Karpas-422 (cell line): ENCODE measurements around the gene ALDH1B1. TPM values are rescaled to one million over a fixed set of nuclear protein-coding genes. Genes with fewer than 3 reads are reported as not detected.
"Not testable (repeated sequence)": the region's sequence is repeated elsewhere in the genome, so short reads cannot be mapped to it uniquely, and the experiment has no call there.

Experiments used
- DNase-seq: peaks from one replicate; pipeline ENCODE4 v3.0.0-alpha.2; 2015
- H2AFZ ChIP-seq: fragments of 200-600 bp; sonication (generic); 2 replicates; pipeline ENCODE4 v1.6.1; 2014; ENCODE audit warnings: antibody characterized with exemption, low read length, mixed read lengths
- H3K27ac ChIP-seq: fragments of 200-600 bp; sonication (generic); 2 replicates; pipeline ENCODE4 v1.5.1; 2014; ENCODE audit warnings: mild to moderate bottlenecking, low read length, moderate library complexity
- H3K27me3 ChIP-seq: fragments of 200-600 bp; sonication (generic); 2 replicates; pipeline ENCODE4 v1.6.1; 2014; ENCODE audit warnings: low read length, mixed read lengths
- H3K36me3 ChIP-seq: fragments of 200-600 bp; sonication (generic); 2 replicates; pipeline ENCODE4 v1.6.1; 2014; ENCODE audit warnings: low read length, mixed read lengths; ENCODE audit not compliant: insufficient read depth
- H3K4me1 ChIP-seq: fragments of 200-600 bp; sonication (generic); 2 replicates; pipeline ENCODE4 v1.6.1; 2014; ENCODE audit warnings: mild to moderate bottlenecking, low read length, mixed read lengths
- H3K4me2 ChIP-seq: fragments of 200-600 bp; sonication (generic); 2 replicates; pipeline ENCODE4 v1.6.1; 2014; ENCODE audit warnings: low read length, low read depth, mild to moderate bottlenecking; ENCODE audit not compliant: poor library complexity, severe bottlenecking
- H3K4me3 ChIP-seq: fragments of 200-600 bp; sonication (generic); 2 replicates; pipeline ENCODE4 v1.5.1; 2014; ENCODE audit warnings: mild to moderate bottlenecking, antibody characterized with exemption, low read length, mixed read lengths
- H3K79me2 ChIP-seq: fragments of 200-600 bp; sonication (generic); 2 replicates; pipeline ENCODE4 v1.6.1; 2014; ENCODE audit warnings: mild to moderate bottlenecking, low read length, mixed read lengths
- H3K9ac ChIP-seq: fragments of 200-600 bp; sonication (generic); 2 replicates; pipeline ENCODE4 v1.6.0; 2014; ENCODE audit warnings: low read length
- H3K9me2 ChIP-seq: fragments of 200-600 bp; sonication (generic), shearing (Covaris generic); replicated peaks from 2 replicates; pipeline ENCODE4 v1.6.0; 2014; ENCODE audit warnings: mild to moderate bottlenecking, low read length, moderate library complexity; ENCODE audit not compliant: insufficient read depth
- H3K9me3 ChIP-seq: fragments of 300-700, 200-600 bp; sonication (generic); 2 replicates; pipeline ENCODE4 v1.6.1; 2014; ENCODE audit warnings: low read length, mixed read lengths
- H4K20me1 ChIP-seq: fragments of 200-600 bp; sonication (generic); 2 replicates; pipeline ENCODE4 v1.6.1; 2014; ENCODE audit warnings: mild to moderate bottlenecking, antibody characterized with exemption, low read length, low read depth; ENCODE audit not compliant: insufficient read depth
- total RNA-seq: library from RNA; depleted of rRNA; stranded (reverse); fragments of >200 nt; shearing (Covaris generic); gene quantifications from 2 replicates; pipeline ENCODE4 v1.2.3, GENCODE V29; 2014; ENCODE audit warnings: low replicate concordance

Gene ALDH1B1
- total RNA-seq, 1 experiment from 2014 or later, result 10.3 TPM

DNA sequence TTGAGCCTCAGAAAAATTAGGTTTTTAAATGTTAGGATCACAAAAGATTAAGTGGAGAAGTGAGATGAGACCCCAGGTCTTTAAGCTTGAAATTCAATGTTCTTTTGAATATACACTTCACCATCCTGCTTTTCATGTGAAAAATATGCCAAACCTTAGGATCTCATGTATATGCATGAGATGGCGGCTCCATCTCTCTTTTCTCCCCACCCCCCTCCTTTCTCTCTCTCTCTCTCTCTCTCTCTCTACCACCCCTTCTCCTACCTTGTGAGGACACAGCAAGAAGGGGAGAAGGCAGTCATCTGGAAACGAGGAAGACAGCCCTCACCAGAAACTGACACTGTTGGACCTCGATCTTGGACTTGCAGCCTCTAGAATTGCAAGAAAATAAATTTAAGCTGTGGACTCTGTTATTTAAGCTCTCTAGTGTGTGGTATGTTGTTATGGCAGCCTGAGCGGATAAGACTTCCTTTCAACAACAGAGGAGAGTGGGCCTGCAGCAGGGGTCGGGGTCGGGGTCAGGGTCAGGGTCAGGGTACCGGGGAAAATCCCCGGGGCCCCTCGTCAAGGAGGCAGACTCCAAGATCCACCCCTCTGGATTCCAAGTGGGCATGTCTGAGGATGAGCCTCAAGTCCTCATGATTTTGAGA, 16.4 kb upstream of the ALDH1B1 start:
- H3K4me2 ChIP-seq, result no peak overlapping the region
- H3K9me3 ChIP-seq, result no peaks in the 10 kb centered on the region
- H2AFZ ChIP-seq, result no peak overlapping the region
- no peaks in the 10 kb centered on the region for H3K9me2 ChIP-seq
- H3K27ac ChIP-seq, result no peak overlapping the region
- no peak for DNase-seq
- H3K27me3 ChIP-seq, result no peaks in the 10 kb centered on the region
- H4K20me1 ChIP-seq, result no peaks in the 10 kb centered on the region
- H3K36me3 ChIP-seq, result no peaks in the 10 kb centered on the region
- H3K4me1 ChIP-seq, result peaks cover 7% of the 10 kb centered on the region
- no peaks in the 10 kb centered on the region for H3K79me2 ChIP-seq
- H3K4me3 ChIP-seq, result no peak overlapping the region
- no peak overlapping the region for H3K9ac ChIP-seq

DNA sequence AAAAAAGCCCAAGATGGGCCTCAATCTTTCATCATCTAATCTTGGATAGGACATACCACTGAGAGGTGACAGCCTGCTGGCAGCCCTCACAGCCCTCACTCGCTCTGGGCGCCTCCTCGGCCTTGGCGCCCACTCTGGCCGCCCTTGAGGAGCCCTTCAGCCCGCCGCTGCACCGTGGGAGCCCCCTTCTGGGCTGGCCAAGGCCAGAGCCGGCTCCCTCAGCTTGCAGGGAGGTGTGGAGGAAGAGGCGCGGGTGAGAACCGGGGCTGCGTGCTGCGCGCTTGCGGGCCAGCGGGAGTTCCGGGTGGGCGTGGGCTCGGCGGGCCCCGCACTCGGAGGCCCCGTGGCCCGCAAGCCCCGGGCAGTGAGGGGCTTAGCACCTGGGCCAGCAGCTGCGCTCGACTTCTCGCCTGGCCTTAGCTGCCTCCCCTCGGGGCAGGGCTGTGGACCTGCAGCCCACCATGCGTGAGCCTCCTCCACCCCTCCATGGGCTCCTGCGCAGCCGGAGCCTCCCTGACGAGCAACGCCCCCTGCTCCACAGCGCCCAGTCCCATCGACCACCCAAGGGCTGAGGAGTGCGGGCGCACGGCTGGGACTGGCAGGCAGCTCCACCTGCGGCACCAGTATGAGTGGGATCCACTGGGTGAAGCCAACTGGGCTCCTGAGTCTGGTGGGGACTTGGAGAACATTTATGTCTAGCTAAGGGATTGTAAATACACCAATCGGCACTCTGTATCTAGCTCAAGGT, 15.0 kb upstream of the ALDH1B1 start:
- H2AFZ ChIP-seq, H3K27ac ChIP-seq, H3K79me2 ChIP-seq, H3K36me3 ChIP-seq, H3K4me2 ChIP-seq, H3K9ac ChIP-seq, H3K9me2 ChIP-seq, H3K4me3 ChIP-seq, H4K20me1 ChIP-seq, H3K9me3 ChIP-seq, DNase-seq, H3K27me3 ChIP-seq, H3K4me1 ChIP-seq: not testable (repeated sequence)

DNA sequence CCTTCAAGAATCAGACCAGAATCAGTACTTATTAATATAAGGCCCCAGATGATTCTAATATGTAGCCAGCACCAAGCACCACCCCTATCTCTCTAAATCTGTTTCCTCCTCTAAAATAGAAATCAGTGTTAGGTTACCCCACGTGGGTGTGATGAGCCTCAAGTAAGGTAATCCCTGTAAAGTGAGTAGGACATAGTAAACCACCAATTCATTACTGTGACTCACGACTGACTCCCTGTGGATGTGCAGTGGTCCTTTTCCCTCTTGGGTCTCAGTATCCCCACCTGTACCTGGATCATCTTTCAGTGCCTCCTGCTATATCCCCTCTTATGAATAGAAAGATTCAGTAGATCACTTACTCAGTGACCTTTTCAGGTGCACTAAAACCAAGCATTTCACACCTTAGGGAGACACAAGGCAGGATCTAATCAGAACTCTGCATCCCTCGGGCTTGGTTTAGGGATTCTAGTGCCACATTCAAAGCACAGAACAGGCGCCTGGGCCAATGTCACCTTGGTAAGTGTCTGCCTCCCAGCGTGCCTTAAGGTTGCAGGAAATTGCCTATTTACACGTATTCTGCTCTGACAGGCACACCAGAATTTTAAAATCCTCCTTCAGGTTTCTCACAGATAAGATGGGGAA, 12.2 kb upstream of the ALDH1B1 start:
- Histone ChIP-seq H3K9ac (no peak overlapping the region), H3K36me3 (no peaks in the 10 kb centered on the region), H3K27ac (no peak overlapping the region), H3K79me2 (no peaks in the 10 kb centered on the region), H3K27me3 (no peaks in the 10 kb centered on the region), H3K9me2 (no peaks in the 10 kb centered on the region), H4K20me1 (no peaks in the 10 kb centered on the region), H3K4me3 (no peak overlapping the region), H3K4me1 (peaks cover 7% of the 10 kb centered on the region), H2AFZ (no peak overlapping the region), H3K4me2 (no peak overlapping the region), H3K9me3 (no peaks in the 10 kb centered on the region)
- DNase-seq, result peak; percentile 44

DNA sequence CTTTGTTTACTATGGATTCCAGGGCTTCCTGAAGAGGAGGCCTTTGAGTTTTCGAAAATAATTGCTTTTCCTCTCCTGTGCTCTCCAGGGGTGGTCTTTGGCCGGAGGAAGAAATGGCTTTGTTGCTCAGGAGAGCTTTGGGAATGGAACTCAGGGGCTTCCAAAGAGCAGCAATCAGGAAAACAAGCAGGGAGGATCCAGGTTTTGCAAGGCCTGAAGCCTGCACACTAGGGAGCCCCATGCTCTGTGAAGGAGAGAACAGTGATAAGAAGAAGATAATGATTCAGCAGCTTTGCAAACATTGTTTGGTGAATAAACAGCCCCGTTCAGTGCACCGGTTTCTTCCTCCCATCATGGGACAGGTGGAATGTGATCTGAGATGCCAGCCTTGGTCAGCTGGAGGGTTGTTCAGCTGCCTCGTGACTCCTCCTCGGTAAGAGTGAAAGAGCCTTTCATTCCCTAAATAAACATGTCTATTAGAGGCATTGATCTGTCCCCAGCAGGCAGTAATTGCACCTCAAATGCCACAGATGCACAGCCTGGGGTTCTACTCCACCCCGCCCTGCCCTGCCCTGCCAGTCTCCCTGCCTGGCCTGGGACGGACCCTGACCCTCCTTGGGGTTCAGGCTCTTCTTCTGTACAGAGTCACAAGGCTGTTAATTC, 11.5 kb upstream of the ALDH1B1 start:
- Histone ChIP-seq H3K79me2 (no peaks in the 10 kb centered on the region), H3K36me3 (no peaks in the 10 kb centered on the region), H3K27me3 (no peaks in the 10 kb centered on the region), H3K4me1 (peaks cover 7% of the 10 kb centered on the region), H3K4me2 (no peak overlapping the region), H3K9me3 (no peaks in the 10 kb centered on the region), H3K4me3 (no peak overlapping the region), H3K9ac (no peak overlapping the region), H3K27ac (no peak overlapping the region), H3K9me2 (no peaks in the 10 kb centered on the region), H2AFZ (no peak overlapping the region), H4K20me1 (no peaks in the 10 kb centered on the region)
- no peak for DNase-seq

DNA sequence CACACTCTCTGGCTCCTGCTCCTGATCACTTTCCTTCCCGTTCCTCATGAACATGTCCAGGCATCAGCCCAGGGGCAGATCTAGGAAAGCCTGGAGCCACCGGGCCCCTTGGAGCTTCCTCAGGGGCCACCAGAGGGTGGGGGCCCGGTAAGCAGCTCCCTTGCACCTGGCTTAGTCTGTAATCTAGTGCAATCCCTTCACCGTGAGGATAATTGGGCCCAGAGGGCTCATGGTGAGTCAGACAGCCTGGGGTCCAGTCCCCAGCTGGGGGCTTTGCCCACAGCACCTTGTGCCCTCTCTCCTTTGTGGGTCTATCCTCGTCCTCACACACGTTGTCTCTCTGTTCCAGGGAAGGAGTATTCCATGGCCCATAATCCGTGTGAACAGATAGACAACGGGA, 10.4 kb upstream of the ALDH1B1 start:
- Histone ChIP-seq H3K27ac (no peak overlapping the region), H3K9me3 (no peaks in the 10 kb centered on the region), H3K9me2 (no peaks in the 10 kb centered on the region), H3K79me2 (no peaks in the 10 kb centered on the region), H3K4me2 (no peak overlapping the region), H3K4me3 (no peak overlapping the region), H3K9ac (no peak overlapping the region), H3K36me3 (no peaks in the 10 kb centered on the region), H3K4me1 (peaks cover 7% of the 10 kb centered on the region), H2AFZ (no peak overlapping the region), H3K27me3 (no peaks in the 10 kb centered on the region), H4K20me1 (no peaks in the 10 kb centered on the region)
- no peak for DNase-seq

DNA sequence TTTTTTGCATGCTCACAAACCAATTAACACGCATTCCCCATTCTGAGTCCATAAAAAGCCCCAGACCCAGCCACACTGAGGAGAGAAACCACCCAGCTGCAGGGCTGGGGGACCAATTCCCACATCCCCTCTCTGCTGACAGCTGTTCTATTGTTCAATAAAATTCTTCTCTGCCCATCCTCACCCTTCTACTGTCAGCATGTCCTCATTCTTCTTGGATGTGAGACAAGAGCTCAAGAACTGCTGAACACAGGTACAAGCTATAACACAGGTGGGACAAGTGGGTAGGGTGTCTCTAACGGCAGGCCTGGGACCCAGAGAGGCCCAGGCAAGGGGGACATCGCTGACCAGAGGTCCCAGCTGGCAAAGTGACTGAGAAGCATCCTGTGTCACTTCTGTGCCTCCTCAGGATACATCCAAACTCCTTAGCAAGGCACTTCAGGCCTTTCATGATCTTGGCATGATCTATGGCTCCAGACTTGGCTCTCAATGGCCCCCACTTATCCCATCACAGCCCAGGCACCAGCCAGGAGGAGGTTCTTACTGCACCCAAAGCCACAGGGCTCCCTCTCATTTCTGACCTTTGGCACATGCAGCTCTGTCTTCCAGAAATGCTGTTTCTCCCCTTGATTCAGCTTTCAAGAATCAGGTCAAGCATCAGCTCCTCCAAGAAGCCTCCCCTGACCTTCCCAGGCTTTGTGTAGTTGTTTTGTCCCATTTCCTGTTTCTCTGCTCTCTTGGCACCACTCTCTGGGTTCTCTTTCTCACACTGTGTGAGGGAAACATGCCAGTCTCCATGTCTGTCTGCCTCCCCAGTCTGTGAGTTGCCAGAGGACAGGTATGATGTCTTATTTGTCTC, 7.3 kb upstream of the ALDH1B1 start:
- Histone ChIP-seq H3K27ac (no peak overlapping the region), H3K4me3 (no peak overlapping the region), H3K9ac (no peak overlapping the region), H4K20me1 (no peaks in the 10 kb centered on the region), H3K79me2 (no peaks in the 10 kb centered on the region), H3K4me1 (peaks cover 2% of the 10 kb centered on the region), H3K4me2 (no peak overlapping the region), H3K27me3 (no peaks in the 10 kb centered on the region), H3K9me3 (no peaks in the 10 kb centered on the region), H3K36me3 (no peaks in the 10 kb centered on the region), H2AFZ (no peak overlapping the region), H3K9me2 (no peaks in the 10 kb centered on the region)
- no peak for DNase-seq

DNA sequence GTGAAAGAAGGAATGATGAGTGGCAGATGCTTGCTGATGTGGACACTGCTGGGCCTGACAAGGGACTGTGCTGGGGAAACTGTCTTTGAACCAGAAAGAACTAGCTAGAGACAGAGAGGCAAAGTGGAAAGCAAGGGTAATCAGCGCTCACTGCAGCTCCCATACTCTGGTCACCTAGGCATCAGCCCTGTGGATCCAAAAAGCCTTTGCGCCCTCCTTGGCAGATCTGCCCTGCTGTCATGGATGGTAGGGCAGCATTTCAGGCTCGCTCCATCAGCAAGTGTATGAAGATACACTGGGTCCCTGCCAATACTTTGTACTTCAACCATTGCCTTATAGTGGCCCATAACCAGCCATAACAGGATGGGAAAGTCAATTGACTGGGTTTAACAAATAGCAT, 6.6 kb upstream of the ALDH1B1 start:
- Histone ChIP-seq H3K9me2 (no peaks in the 10 kb centered on the region), H3K79me2 (no peaks in the 10 kb centered on the region), H3K4me3 (no peak overlapping the region), H3K4me2 (no peak overlapping the region), H3K27ac (no peak overlapping the region), H4K20me1 (no peaks in the 10 kb centered on the region), H3K9ac (no peak overlapping the region), H3K36me3 (no peaks in the 10 kb centered on the region), H3K27me3 (0 out of 2 replicates have a peak, but pooled peaks cover 4% of the 10 kb centered on the region), H3K4me1 (no peaks in the 10 kb centered on the region), H3K9me3 (no peaks in the 10 kb centered on the region), H2AFZ (no peak overlapping the region)
- DNase-seq, result no peak
